Uterus (tissue), 4 donors: ENCODE measurements around the gene PPP2R2D. TPM values are rescaled to one million over a fixed set of nuclear protein-coding genes. Genes with fewer than 3 reads are reported as not detected.
"Not testable (repeated sequence)": the region's sequence is repeated elsewhere in the genome, so short reads cannot be mapped to it uniquely, and the experiment has no call there.

Experiments
- DNase-seq, 2 donors: peaks; one replicate each; pipeline ENCODE4 v3.0.0-alpha.2; 2019 to 2020
- H3K27ac ChIP-seq, 2 donors: fragments of 200-600 bp; sonication (generic); 1 replicate in 1 of 2; 2 replicates in 1 of 2; pipeline ENCODE4 v1.5.1; 2016 to 2018
- H3K27me3 ChIP-seq, 2 donors: fragments of 200-600 bp; sonication (generic); one replicate each; pipeline ENCODE4 v1.5.1; 2018 to 2019; ENCODE audit warnings: control low read depth in 1 of 2
- H3K36me3 ChIP-seq, 2 donors: fragments of 200-600 bp; sonication (generic); one replicate each; pipeline ENCODE4 v1.5.1; 2019; ENCODE audit warnings: control low read depth in 1 of 2
- H3K4me1 ChIP-seq, 2 donors: fragments of 200-600 bp; sonication (generic); one replicate each; pipeline ENCODE4 v1.5.1; 2018 to 2019; ENCODE audit warnings: control low read depth in 1 of 2
- H3K4me3 ChIP-seq, 2 donors: fragments of 200-600 bp; sonication (generic); 1 replicate in 1 of 2; 2 replicates in 1 of 2; pipeline ENCODE4 v1.5.1; 2018 to 2019; ENCODE audit warnings: mild to moderate bottlenecking in 1 of 2
- H3K9me3 ChIP-seq, 2 donors: fragments of 200-600 bp; sonication (generic); one replicate each; pipeline ENCODE4 v1.5.1; 2019; ENCODE audit warnings: control low read depth in 1 of 2
- POLR2A ChIP-seq, 2 donors: fragments of 450-650 bp; IDR thresholded peaks; one replicate each; pipeline ENCODE4 v1.6.1; 2016; ENCODE audit warnings: antibody characterized with exemption in 2 of 2, mild to moderate bottlenecking in 1 of 2, moderate library complexity in 1 of 2
- intact Hi-C: fragments of 100-400 bp; cut with DNase I; formaldehyde crosslinking; loops from one replicate; pipeline ENCODE4 v1.15.1; 2023; ENCODE audit warnings: low total_unique reads
- total RNA-seq, 4 donors: library from RNA; depleted of rRNA in 3 of 4; stranded (reverse); fragments of >200 nt in 3 of 4; gene quantifications; one replicate each; pipeline versions ENCODE4 v1.1.0 to v1.2.4, GENCODE V29; 2014 to 2023
- TF ChIP-seq, protein P1 (sequence below), 4 experiments: fragments of 200-600 bp in 2 of 4; fragments of 450-650 bp in 2 of 4; sonication (generic) in 2 of 4; IDR thresholded peaks; one replicate each; pipeline ENCODE4 v1.5.1; 2016 to 2019; ENCODE audit warnings: antibody characterized with exemption in 4 of 4, mild to moderate bottlenecking in 2 of 4, moderate library complexity in 1 of 4
- donor health status: DM: yes; HTN: yes; CAD: no.

PPP2R2D gene
- total RNA-seq, 4 donors from 2014 or later: 21.2 to 43.2 (median 36.3) TPM

- DNase-seq: no peak
- no peaks in the 10 kb centered on the region for H3K36me3 ChIP-seq
- H3K27me3 ChIP-seq: no peaks in the 10 kb centered on the region
- peak overlapping the region; percentile 61 to 69 for H3K27ac ChIP-seq
- TF ChIP-seq POLR2A (IDR thresholded peaks at IDR 0.05): no peak
- TF ChIP-seq, protein P1, sequence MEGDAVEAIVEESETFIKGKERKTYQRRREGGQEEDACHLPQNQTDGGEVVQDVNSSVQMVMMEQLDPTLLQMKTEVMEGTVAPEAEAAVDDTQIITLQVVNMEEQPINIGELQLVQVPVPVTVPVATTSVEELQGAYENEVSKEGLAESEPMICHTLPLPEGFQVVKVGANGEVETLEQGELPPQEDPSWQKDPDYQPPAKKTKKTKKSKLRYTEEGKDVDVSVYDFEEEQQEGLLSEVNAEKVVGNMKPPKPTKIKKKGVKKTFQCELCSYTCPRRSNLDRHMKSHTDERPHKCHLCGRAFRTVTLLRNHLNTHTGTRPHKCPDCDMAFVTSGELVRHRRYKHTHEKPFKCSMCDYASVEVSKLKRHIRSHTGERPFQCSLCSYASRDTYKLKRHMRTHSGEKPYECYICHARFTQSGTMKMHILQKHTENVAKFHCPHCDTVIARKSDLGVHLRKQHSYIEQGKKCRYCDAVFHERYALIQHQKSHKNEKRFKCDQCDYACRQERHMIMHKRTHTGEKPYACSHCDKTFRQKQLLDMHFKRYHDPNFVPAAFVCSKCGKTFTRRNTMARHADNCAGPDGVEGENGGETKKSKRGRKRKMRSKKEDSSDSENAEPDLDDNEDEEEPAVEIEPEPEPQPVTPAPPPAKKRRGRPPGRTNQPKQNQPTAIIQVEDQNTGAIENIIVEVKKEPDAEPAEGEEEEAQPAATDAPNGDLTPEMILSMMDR (IDR thresholded peaks at IDR 0.05): no peak
- H3K4me1 ChIP-seq: peaks cover 0 to 14% of the 10 kb centered on the region in 2 donors
- H3K9me3 ChIP-seq: no peaks in the 10 kb centered on the region
- intact Hi-C loops: no loop called here
- H3K4me3 ChIP-seq: peak overlapping the region in 1 of 2 donors; percentile 64
Measured at GRCh38 chr10:131982796-131983195, 82.0 kb downstream of the PPP2R2D start.

DNA sequence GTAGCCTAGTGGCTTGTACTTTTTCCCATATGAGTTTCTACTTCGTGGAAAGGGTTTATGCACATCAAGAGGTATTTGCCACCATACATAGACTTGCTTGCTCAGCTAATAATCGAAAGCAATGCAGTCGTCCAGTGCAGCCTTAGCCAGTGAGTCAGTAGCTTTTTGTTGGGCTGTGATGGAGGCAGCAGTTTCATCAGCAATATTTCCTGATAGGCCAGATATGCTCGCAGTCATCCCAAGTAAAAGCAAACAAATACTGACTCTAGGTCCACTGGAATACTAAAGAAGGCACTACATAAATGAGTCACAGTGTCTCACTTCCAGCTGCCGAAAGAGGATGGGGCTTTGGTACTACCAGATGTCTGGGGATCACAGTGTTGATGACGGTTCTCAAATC is 83.0 kb downstream of the PPP2R2D start:
- no peak overlapping the region for H3K27ac ChIP-seq
- H3K36me3 ChIP-seq: no peaks in the 10 kb centered on the region
- peaks cover 0 to 14% of the 10 kb centered on the region in 2 donors for H3K4me1 ChIP-seq
- no peak overlapping the region for H3K4me3 ChIP-seq
- no peaks in the 10 kb centered on the region for H3K9me3 ChIP-seq
- intact Hi-C loops: no loop called here
- no peak for DNase-seq
- TF ChIP-seq, protein P1 (IDR thresholded peaks at IDR 0.05): no peak
- TF ChIP-seq POLR2A (IDR thresholded peaks at IDR 0.05): no peak
- H3K27me3 ChIP-seq: no peaks in the 10 kb centered on the region

- DNase-seq, H3K36me3 ChIP-seq, intact Hi-C loops, H3K4me3 ChIP-seq, H3K27me3 ChIP-seq, H3K9me3 ChIP-seq, H3K4me1 ChIP-seq, H3K27ac ChIP-seq: not testable (repeated sequence)
Measured at GRCh38 chr10:131986851-131987250, 86.0 kb downstream of the PPP2R2D start.

DNA sequence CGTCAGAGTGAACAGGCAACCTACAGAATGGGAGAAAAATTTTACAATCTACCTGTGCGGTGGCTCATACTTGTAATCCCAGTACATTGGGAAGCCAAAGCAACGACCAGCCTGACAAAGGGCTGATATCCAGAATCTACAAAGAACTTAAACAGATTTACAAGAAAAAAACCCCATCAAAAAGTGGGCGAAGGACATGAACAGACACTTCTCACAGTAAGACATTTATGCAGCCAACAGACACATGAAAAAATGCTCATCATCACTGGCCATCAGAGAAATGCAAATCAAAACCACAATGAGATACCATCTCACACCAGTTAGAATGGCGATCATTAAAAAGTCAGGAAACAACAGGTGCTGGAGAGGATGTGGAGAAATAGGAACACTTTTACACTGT is 86.5 kb downstream of the PPP2R2D start:
- DNase-seq, intact Hi-C loops, H3K27ac ChIP-seq, H3K27me3 ChIP-seq, H3K4me3 ChIP-seq, H3K9me3 ChIP-seq, H3K36me3 ChIP-seq, H3K4me1 ChIP-seq: not testable (repeated sequence)

GRCh38 chr10:131987786-131988185 is 87.0 kb downstream of the PPP2R2D start:
- H3K27me3 ChIP-seq, H3K9me3 ChIP-seq, DNase-seq, H3K4me3 ChIP-seq, H3K27ac ChIP-seq, H3K4me1 ChIP-seq, H3K36me3 ChIP-seq, intact Hi-C loops: not testable (repeated sequence)

DNA sequence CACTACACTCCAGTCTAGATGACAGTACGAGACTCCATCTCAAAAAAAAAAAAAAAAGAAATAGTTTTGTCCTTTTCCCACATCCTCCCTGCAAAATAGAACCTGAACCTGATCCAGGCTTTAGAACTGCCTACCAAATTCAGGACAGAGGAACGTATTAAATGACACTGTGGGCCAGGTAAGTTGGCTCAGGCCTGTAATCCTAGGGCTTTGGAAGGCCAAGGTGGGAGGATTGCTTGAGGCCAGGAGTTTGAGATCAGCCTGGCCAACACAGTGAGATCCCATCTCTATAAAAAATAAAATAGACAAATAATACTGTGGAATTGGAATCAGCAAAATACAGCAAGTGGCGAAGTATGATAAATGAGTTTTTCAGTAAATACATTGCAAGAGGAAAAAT is 90.9 kb downstream of the PPP2R2D start:
- DNase-seq: no peak
- Histone ChIP-seq H3K4me3 (no peak overlapping the region), H3K36me3 (no peaks in the 10 kb centered on the region), H3K9me3 (no peaks in the 10 kb centered on the region), H3K27me3 (no peaks in the 10 kb centered on the region), H3K4me1 (no peaks in the 10 kb centered on the region), H3K27ac (no peak overlapping the region)
- intact Hi-C loops: no loop called here
- no peak for TF ChIP-seq POLR2A (IDR thresholded peaks at IDR 0.05)
- TF ChIP-seq, protein P1 (IDR thresholded peaks at IDR 0.05): no peak

DNA sequence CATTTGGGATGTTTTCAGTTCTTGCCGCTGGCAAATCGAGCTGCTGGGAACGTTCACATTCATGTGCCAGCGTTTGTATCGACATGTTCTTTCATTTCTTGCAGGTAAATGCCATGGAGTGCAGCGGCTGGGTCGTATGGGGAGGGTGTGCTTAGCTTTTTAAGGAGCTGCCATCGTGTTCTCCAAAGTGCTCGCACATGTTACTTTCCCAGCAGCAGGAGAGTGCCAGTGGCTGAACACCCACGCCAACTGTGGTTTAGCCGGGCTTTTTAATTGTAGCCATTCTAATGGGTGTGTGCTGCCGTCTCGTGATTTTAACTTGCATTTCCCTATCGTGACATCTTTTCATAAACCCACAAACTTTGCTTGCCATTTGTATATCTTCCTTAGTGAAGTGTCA is 92.5 kb downstream of the PPP2R2D start:
- H3K9me3 ChIP-seq: no peaks in the 10 kb centered on the region
- intact Hi-C loops: no loop called here
- no peak overlapping the region for H3K4me3 ChIP-seq
- TF ChIP-seq POLR2A (IDR thresholded peaks at IDR 0.05): no peak
- TF ChIP-seq, protein P1 (IDR thresholded peaks at IDR 0.05): no peak
- no peak for DNase-seq
- H3K4me1 ChIP-seq: no peaks in the 10 kb centered on the region
- no peaks in the 10 kb centered on the region for H3K36me3 ChIP-seq
- no peaks in the 10 kb centered on the region for H3K27me3 ChIP-seq
- H3K27ac ChIP-seq: no peak overlapping the region
